ENCODE results near the gene TMEM200A. TPM values are rescaled to one million over a fixed set of nuclear protein-coding genes. Genes with fewer than 3 reads are reported as not detected.

The TMEM200A gene
- total RNA-seq, 3 donors from 2014 or later (not counting 1 experiment from before 2014, with no cell fraction given), result 0.16 to 0.52 (median 0.50) TPM

DNA sequence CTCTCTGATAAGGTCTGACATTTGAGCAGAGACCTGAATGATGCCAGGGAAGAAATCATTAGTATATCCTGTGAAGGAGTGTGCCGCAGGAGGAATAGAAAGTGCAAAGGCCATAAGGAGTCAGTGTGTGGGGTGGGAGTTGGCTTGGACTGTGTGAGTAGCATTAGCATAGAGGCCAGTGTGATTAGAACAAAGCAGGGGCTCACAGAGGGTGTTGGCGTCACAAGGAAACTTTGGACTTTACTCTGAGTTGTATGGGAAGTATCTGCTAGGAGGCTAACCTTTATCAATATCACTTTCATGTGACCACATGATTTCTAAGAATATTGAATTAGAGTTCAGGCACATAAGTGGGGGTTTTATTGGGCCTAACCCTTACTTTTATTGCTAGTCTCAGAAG is 12.1 kb downstream of the TMEM200A start:
- Mint-ChIP-seq H3K36me3 (no peaks in the 10 kb centered on the region), H3K9me3 (no peaks in the 10 kb centered on the region), H3K27me3 (ENCODE audit: low read depth in 2 of 2) (peaks cover 7 to 8% of the 10 kb centered on the region in 2 donors), H3K27ac (no peak overlapping the region), H3K4me3 (no peak overlapping the region), H3K4me1 (peaks cover 14 to 15% of the 10 kb centered on the region in 2 donors)
- no peak overlapping the region for H3K4me3 ChIP-seq (ENCODE audit: low read length)
- TF ChIP-seq, protein P1, sequence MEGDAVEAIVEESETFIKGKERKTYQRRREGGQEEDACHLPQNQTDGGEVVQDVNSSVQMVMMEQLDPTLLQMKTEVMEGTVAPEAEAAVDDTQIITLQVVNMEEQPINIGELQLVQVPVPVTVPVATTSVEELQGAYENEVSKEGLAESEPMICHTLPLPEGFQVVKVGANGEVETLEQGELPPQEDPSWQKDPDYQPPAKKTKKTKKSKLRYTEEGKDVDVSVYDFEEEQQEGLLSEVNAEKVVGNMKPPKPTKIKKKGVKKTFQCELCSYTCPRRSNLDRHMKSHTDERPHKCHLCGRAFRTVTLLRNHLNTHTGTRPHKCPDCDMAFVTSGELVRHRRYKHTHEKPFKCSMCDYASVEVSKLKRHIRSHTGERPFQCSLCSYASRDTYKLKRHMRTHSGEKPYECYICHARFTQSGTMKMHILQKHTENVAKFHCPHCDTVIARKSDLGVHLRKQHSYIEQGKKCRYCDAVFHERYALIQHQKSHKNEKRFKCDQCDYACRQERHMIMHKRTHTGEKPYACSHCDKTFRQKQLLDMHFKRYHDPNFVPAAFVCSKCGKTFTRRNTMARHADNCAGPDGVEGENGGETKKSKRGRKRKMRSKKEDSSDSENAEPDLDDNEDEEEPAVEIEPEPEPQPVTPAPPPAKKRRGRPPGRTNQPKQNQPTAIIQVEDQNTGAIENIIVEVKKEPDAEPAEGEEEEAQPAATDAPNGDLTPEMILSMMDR (IDR thresholded peaks at IDR 0.05), result no peak
- ATAC-seq, result no peak
- no peaks in the 10 kb centered on the region for H3K36me3 ChIP-seq (ENCODE audit: control insufficient read depth, insufficient read depth, low read length)
- peaks cover 11% of the 10 kb centered on the region for H3K4me1 ChIP-seq (ENCODE audit: control insufficient read depth, insufficient read depth, low read length)
- no peak overlapping the region for H3K27ac ChIP-seq (ENCODE audit: low read length)
- no peaks in the 10 kb centered on the region for H3K9me3 ChIP-seq (ENCODE audit: control insufficient read depth, insufficient read depth, low read length)
- DNase-seq, result no peak
- intact Hi-C loops (cut with micrococcal nuclease), result no loop called here
- H3K27me3 ChIP-seq (ENCODE audit: control insufficient read depth, insufficient read depth, low read length), result no peaks in the 10 kb centered on the region
- 96% methylated on average over 1 of the region's 2 CpGs for WGBS (ENCODE audit: insufficient coverage)

DNA sequence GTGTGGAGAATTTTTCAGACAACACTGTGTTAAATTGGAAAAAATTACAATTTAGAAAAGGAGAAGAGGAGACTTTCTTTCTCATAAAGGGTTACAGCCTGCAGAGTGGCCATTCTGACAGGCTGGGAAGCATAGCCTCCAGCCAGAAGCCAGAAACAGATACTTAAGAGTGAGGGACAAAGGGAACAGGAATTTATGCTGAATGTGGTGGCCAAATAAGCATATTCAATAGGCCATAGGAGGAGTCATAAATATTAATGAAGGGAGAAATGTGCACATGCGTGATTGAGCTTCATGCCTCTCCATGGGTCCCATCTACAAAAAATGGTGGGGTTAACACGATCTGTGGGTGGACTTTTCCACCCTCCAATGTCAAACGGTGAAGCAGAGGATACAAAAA is 13.4 kb downstream of the TMEM200A start:
- 94% methylated on average over 3 of the region's 3 CpGs for WGBS (ENCODE audit: insufficient coverage)
- no peak for DNase-seq
- Mint-ChIP-seq H3K9me3 (no peaks in the 10 kb centered on the region), H3K4me3 (no peak overlapping the region), H3K27ac (no peak overlapping the region), H3K36me3 (no peaks in the 10 kb centered on the region), H3K4me1 (peaks cover 14 to 15% of the 10 kb centered on the region in 2 donors), H3K27me3 (ENCODE audit: low read depth in 2 of 2) (peaks cover 7 to 8% of the 10 kb centered on the region in 2 donors)
- H3K36me3 ChIP-seq (ENCODE audit: control insufficient read depth, insufficient read depth, low read length), result no peaks in the 10 kb centered on the region
- ATAC-seq, result no peak
- no peaks in the 10 kb centered on the region for H3K27me3 ChIP-seq (ENCODE audit: control insufficient read depth, insufficient read depth, low read length)
- no peak overlapping the region for H3K27ac ChIP-seq (ENCODE audit: low read length)
- no peaks in the 10 kb centered on the region for H3K9me3 ChIP-seq (ENCODE audit: control insufficient read depth, insufficient read depth, low read length)
- H3K4me1 ChIP-seq (ENCODE audit: control insufficient read depth, insufficient read depth, low read length), result peaks cover 11% of the 10 kb centered on the region
- intact Hi-C loops (cut with micrococcal nuclease), result no loop called here
- no peak overlapping the region for H3K4me3 ChIP-seq (ENCODE audit: low read length)
- TF ChIP-seq, protein P1 (IDR thresholded peaks at IDR 0.05), result no peak

DNA sequence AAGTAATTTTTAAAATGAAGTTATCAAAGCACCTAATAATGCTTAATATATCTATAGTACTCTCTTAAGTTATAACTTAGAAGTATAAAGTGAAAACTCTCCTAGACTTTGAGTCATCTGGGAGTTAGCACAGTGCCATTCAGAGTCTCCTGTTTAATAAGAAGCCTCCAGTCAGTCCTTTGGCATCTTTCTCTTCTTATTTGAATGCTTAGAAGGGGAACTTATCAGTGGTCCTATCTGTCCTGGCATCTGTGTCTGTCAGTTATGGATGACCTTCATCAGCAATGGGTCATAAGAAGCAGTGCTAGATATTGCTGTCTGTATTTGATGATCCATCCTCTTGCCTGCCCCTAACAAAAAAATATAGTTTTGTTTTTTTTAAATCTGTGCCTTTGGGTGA is 15.2 kb downstream of the TMEM200A start:
- Histone ChIP-seq H3K4me1 (ENCODE audit: control insufficient read depth, insufficient read depth, low read length) (peaks cover 11% of the 10 kb centered on the region), H3K36me3 (ENCODE audit: control insufficient read depth, insufficient read depth, low read length) (no peaks in the 10 kb centered on the region), H3K27me3 (ENCODE audit: control insufficient read depth, insufficient read depth, low read length) (no peaks in the 10 kb centered on the region), H3K27ac (ENCODE audit: low read length) (no peak overlapping the region), H3K4me3 (ENCODE audit: low read length) (no peak overlapping the region), H3K9me3 (ENCODE audit: control insufficient read depth, insufficient read depth, low read length) (no peaks in the 10 kb centered on the region)
- Mint-ChIP-seq H3K27me3 (ENCODE audit: low read depth in 2 of 2) (peaks cover 4 to 10% of the 10 kb centered on the region in 2 donors), H3K4me1 (peaks cover 14 to 15% of the 10 kb centered on the region in 2 donors), H3K9me3 (no peaks in the 10 kb centered on the region), H3K36me3 (no peaks in the 10 kb centered on the region), H3K4me3 (no peak overlapping the region), H3K27ac (no peak overlapping the region)
- intact Hi-C loops (cut with micrococcal nuclease), result no loop called here
- ATAC-seq, result no peak
- no peak for DNase-seq
- TF ChIP-seq, protein P1 (IDR thresholded peaks at IDR 0.05), result no peak

All from natural killer cell (primary cell).